NCI-H2029 (cell line): ENCODE measurements around the gene CLEC19A.
"Not testable (repeated sequence)": the region's sequence is repeated elsewhere in the genome, so short reads cannot be mapped to it uniquely, and the experiment has no call there.

Experiments used
- DNase-seq: peaks from one replicate; lab custom pipeline; 2025; lab: John Stamatoyannopoulos, UW

Gene CLEC19A

GRCh38 chr16:19286827-19287226, 1.3 kb downstream of the CLEC19A start:
- DNase-seq, result no peak

DNA sequence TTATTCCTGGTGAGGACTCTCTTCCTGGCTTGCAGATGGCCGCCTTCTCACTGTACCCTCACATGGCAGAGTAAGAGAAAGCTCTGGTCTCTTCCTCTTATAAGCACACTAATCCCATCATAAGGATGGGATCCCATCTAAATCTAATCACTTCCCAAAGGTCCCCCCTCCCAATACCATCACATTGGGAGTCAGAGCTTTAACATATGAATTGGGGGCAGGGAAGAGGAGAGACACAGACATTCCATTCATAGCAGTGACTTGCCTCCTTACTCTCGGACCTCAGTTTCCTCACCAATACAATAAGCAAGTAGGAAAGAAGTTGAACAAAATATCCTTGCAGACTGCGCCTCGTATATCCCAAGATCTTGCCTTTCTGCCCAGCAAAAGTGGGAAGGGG, 1.7 kb downstream of the CLEC19A start:
- no peak for DNase-seq

GRCh38 chr16:19288872-19289799, 3.6 kb downstream of the CLEC19A start:
- no peak for DNase-seq

DNA sequence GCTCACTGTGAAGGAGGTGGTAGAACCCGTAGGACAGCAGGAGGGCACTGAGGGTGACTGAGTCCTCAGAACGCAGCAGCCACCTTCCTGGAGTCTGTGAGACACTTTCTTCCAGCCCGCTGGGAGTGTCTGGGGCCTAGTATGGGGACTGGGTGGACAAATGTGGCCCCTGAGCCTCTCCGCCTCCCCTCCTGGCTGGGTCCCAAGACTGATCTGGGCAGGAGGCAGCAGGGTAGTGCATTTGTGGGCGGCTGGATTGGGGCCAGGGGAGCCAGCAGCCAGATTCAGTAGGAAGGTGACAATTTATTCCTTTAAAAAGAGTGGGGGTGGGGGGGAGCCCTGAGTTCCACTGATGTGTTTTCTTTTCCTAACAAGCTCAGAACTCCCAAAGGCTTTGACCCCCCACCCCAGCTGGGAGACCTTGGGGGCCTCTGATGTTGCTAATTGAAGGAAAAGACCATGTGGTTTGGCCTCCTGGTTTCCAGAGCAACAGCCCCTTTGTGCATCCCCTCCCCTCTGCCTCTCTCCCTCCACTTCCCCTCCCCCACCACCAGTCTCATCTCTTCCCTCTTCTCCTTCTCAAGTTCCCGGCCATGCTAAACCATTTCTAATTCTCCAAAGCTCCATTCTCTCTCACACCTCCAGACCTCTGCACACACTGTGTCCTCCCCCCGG, 4.4 kb downstream of the CLEC19A start:
- DNase-seq, result no peak

DNA sequence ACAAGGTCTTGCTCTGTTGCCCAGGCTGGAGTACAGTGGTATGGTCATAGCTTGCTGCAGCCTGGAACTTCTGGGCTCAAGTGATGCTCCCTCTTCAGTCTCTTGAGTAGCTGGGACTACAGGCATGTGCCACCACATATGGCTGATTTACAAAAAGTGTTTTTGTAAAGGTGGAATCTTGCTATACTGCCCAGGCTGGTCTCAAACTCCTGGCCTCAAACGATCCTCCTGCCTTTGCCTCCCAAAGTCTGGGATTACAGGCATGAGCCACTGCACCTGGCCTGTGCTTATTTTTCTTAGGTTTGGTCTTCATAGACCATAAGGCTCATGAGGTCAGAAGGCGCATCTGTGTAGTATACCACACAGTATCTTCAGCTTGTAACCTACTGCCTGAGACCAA, 5.3 kb downstream of the CLEC19A start:
- no peak for DNase-seq

DNA sequence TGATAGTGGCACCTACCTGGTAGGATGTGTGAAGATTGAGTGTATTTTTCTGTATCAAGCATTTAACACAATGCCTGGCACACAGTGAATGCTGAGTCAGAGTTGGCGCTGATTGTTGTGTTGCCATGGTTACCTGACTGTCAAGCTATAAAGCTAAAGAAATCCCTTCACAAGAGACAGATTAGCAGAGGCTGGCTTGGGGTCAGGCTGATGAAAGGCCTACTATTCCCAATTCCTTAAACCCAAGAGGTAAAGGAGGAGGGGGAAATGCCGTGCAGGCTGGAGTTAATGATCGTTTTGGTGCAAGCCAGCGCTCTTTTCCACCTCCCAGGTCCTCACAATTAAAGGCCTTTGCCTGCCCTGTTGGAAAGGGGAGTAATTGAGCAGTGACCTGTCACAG, 5.9 kb downstream of the CLEC19A start:
- no peak for DNase-seq

DNA sequence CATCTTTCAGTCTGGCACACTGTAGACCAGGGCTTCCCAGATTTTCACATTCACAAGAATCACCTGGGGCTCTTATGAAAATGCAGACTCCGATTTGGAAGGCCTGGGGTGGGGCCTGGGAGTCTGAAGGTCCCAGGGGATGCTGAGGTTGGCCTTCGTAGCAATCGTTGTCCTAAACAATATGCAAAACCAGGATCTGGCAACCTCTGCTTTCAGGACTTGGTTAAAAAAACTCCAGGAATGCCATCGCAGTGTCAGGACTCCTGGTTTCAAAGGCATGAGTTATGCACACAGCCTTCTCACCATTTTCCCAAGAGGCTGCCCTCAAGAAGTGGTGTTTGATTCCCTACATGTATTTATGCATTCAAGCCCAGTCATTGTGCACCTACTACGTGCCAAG, 6.7 kb downstream of the CLEC19A start:
- no peak for DNase-seq

DNA sequence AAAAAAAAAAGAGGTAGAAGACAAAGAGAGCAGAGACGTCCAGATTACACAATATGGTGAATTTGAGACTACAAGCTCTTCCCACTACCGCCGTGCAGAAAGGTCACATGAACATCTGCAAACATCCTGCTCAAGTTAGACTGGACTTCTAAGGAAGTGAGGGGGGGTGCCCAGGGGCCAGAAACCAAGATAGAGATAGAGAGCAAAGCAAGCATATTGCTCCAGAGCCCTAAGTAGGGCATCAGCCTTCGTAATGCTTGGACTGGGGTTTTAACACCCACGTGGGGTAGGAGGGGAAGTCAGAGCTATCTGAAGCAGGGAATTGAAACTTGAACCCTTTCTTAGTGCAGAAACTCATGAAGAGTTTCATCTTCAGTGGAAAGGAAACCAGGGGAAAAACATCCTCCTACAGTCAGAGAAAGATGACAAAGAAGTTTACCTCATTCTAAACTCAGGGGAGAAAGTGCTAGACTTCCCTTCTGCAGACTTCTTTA, 8.7 kb downstream of the CLEC19A start:
- no peak for DNase-seq

DNA sequence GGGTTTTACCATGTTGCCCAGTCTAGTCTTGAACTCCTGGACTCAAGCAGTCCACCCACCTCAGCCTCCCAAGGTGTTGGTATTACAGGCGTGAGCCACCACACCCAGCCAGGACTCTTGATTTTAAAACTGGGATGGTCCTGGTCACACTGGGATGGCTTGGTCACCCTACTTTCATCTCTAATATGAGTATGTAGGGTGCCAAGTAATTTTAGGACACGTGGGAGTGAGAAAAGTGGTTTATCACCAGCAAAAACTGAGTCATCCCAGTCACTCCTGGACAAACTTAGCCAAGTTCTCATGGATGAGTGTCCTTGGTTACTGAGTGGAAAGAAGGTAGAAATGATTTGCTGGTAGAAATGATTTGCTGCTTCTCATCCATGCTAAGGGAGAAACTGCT, 9.9 kb downstream of the CLEC19A start:
- no peak for DNase-seq

- DNase-seq, result no peak
These were observed 11.9 kb downstream of the CLEC19A start for GRCh38 chr16:19297454-19297853.

DNA sequence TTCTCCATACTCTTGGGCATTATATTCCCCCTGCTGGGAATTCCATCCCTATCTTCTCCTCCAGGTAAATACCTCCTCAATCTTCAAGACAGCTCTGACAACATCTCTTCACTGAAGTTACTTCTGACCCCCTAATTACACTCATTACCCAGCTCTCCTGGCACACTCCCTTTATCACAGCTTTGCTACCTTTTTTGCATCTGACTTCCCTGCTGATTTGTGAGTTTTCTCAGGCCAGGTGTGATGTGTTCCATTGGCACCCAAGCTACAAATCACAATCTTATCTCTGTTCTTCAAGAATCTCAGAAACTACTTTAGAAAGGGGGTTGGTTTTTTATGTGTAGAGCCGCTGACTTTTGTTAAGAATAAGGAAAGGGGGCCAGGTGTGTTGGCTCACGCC, 14.0 kb downstream of the CLEC19A start:
- DNase-seq, result no peak

GRCh38 chr16:19301931-19302330, 16.4 kb downstream of the CLEC19A start:
- DNase-seq, result no peak

- DNase-seq, result no peak
These were observed 19.2 kb downstream of the CLEC19A start for GRCh38 chr16:19304750-19305149.

DNA sequence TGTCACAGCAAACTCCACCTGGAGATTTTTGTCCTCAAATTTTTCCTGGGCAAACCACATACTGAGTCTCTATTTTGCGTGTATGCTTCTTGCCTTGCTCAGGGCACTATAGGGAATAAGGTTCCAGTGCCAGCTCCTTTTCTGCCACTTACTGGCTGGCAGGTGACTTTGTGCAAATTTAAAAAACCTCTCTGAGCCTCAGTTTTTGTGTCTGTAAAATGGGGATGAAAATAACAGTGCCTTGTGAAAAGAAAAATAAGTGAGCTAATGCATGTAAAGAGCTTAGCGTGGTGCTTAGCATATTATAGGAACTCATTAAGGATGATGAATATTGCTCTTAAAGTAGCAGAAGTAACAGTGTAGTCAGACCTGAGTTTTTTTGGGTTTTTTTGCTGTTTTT, 19.9 kb downstream of the CLEC19A start:
- DNase-seq, result no peak

DNA sequence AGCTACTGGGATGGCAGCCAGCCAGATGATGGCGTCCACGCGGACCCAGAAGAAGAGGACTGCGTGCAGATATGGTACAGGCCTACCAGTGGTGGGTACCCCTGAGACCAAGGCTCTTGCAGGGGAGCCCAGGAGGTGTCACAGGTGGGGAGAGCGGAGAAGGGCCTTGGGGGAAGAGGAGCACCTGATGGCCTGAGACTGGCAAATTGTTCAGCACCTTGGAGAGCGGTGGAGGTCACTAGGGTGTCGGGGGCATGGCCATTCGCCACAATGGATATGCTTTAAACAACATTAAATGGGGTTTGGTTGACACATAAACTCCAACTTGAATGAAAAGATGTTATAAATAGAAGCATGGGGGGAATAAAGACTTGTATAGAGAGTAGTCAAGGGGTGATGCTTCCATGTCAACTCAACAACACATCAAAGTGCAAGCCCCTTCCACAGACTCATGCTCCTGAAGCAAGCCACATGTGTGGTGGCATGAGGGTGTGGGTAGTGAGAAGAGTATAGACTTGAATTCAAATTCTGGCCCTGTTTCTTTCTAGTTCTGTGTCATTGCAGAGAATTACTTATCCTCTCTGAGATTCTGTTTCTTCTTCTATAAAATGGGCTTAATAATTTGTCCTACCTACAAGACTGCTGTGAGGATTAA, 22.2 kb downstream of the CLEC19A start:
- no peak for DNase-seq

DNA sequence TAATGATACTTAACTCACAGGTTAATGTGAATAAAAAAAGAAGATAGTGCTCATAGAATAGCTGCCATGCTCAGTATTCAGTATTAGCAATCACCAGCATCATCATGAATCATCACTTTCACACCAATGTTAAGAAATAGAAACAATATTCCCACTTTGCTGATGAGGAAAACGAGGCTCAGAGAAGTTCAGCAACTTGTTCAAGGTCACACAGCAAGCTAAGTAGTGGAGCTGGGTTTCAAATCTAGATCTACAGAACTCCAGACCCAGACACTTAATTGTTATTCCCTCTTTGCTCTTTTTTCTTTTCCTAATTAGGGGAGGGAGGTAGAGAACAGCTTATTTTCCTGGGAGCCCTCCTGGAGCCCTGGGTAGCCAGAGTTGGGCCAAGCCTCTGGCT, 22.9 kb downstream of the CLEC19A start:
- no peak for DNase-seq

- DNase-seq, result no peak
These were observed 23.6 kb downstream of the CLEC19A start for GRCh38 chr16:19309178-19309577.

GRCh38 chr16:19314718-19315425, 29.3 kb downstream of the CLEC19A start:
- DNase-seq, result no peak

DNA sequence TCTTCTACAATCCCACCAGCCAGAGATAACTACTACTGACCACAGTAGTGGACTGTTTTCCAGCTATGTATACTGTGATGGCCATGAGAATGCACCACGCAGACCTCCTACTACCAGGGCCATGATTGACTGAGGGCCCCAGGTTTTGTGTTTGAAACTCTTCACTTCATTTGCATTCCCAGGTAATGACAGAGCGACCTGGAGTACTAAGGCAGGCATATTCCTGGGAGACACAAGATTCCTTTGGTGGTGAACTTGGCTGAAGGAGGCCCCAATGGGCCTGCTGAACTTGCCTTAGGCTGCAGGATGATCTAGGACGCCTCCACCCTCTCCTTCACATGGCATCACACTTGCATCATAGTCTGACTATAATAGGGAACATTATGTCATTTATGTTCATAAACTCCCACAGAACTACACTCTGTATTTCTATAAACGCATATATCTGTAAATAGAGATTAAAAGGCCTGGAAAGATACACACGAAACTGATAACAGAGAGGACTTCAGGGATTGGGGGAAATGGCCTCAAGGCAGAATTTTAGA, 30.4 kb downstream of the CLEC19A start:
- DNase-seq, result no peak

DNA sequence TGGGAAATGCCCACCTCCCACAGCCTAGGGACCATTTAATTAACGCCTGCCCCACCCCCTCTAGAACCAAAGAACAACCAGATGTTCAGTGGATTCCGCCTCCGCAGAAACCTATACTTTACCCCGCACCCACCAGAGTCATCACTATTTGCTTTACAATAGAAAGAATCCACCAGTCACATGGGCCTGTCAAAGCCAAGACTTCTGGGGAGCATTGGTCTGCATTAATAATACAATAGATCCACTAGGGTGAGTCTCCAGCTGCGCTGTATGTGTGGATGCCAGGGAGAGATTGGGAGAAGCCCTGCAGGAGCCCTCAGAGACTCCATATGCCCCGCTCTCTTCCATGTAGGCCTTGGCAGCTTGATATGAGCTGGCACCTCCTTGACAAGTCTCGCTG, 31.3 kb downstream of the CLEC19A start:
- DNase-seq, result no peak

DNA sequence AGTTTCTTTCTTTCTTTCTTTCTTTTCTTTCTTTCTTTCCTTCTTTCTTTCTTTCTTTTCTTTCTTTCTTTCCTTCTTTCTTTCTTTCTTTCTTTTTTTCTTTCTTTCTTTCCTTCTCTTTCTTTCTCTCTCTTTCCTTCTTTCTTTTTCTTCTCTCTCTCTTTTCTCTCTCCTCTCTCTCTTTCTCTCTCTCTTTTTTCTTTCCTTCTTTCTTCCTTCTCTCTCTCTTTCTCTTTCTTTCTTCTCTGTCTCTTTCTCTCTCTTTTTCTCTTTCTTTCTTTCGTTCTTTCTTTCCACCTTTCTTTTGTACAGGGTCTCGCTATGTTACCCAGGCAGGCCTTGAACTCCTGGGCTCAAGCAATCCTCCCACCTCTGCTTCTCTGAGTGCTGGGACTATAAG, 35.7 kb downstream of the CLEC19A start:
- not testable (repeated sequence) for DNase-seq

DNA sequence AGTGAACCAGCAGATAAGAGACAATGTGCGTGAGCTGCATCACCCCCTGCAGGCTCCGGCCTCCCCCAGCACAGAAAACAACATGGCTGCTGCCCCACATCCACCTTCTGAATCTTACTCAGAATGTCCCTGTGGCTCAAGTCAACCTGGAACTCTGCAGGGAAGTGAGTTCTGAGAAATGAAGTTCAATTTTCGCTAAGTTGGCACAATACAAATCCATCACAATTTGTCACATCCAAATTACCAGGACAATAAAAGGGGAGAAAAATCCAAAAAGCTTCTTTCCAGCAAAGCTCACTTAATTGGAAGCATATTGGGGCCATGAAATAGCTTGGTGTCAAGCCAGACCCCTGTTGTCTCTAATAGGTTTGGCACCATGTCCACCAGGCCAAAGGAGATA, 38.1 kb downstream of the CLEC19A start:
- DNase-seq, result no peak
